ENCODE measurements around the gene CACNA2D4.

CACNA2D4 gene

GRCh38 chr12:1882405-1882804 is 36.0 kb downstream of the CACNA2D4 start:
- H3K9me3 ChIP-seq (ENCODE audit: control insufficient read depth in 1 of 2, low read length in 2 of 2): no peaks in the 10 kb centered on the region
- no peaks in the 10 kb centered on the region for H3K36me3 ChIP-seq (ENCODE audit: control insufficient read depth in 1 of 2, insufficient read depth in 2 of 2, low read length in 2 of 2)
- no peak overlapping the region for H3K4me3 ChIP-seq (ENCODE audit: low read depth in 1 of 2, low read length in 2 of 2)
- no peak overlapping the region for H3K27ac ChIP-seq (ENCODE audit: low read length)
- H3K27me3 ChIP-seq (ENCODE audit: low read depth, low read length): no peaks in the 10 kb centered on the region
- H3K4me1 ChIP-seq (ENCODE audit: control insufficient read depth in 1 of 2, insufficient read depth in 2 of 2, low read length in 2 of 2): no peaks in the 10 kb centered on the region

GRCh38 chr12:1881936-1882335 is 36.5 kb downstream of the CACNA2D4 start:
- Histone ChIP-seq H3K27me3 (ENCODE audit: low read depth, low read length) (no peaks in the 10 kb centered on the region), H3K4me3 (ENCODE audit: low read depth in 1 of 2, low read length in 2 of 2) (no peak overlapping the region), H3K27ac (ENCODE audit: low read length) (no peak overlapping the region), H3K36me3 (ENCODE audit: control insufficient read depth in 1 of 2, insufficient read depth in 2 of 2, low read length in 2 of 2) (no peaks in the 10 kb centered on the region), H3K9me3 (ENCODE audit: control insufficient read depth in 1 of 2, low read length in 2 of 2) (no peaks in the 10 kb centered on the region), H3K4me1 (ENCODE audit: control insufficient read depth in 1 of 2, insufficient read depth in 2 of 2, low read length in 2 of 2) (no peaks in the 10 kb centered on the region)

DNA sequence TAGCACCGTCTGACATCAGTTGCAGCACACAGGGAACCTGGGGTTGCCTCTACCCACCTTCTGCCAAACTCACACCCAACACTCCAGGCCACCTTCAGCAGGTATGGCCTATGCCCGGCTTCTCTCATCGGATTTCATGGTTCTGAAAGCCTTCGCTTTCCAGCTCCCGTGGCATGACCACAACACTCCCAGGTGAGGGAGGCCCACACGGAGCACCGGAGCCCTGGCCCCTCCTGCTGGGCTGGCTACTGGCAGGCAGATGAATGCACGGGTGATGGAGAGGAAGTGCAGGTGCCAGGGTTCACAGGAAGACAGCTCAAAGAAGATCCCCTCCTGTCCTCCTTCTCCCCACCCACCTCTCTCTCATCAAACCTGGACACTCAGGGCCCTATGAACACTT is 37.2 kb downstream of the CACNA2D4 start:
- Histone ChIP-seq H3K36me3 (ENCODE audit: control insufficient read depth in 1 of 2, insufficient read depth in 2 of 2, low read length in 2 of 2) (no peaks in the 10 kb centered on the region), H3K27ac (ENCODE audit: low read length) (no peak overlapping the region)

GRCh38 chr12:1880876-1881275 is 37.6 kb downstream of the CACNA2D4 start:
- no peaks in the 10 kb centered on the region for H3K4me1 ChIP-seq (ENCODE audit: control insufficient read depth in 1 of 2, insufficient read depth in 2 of 2, low read length in 2 of 2)
- no peaks in the 10 kb centered on the region for H3K27me3 ChIP-seq (ENCODE audit: low read depth, low read length)
- H3K4me3 ChIP-seq (ENCODE audit: low read depth in 1 of 2, low read length in 2 of 2): no peak overlapping the region
- no peaks in the 10 kb centered on the region for H3K9me3 ChIP-seq (ENCODE audit: control insufficient read depth in 1 of 2, low read length in 2 of 2)
- no peak overlapping the region for H3K27ac ChIP-seq (ENCODE audit: low read length)
- no peaks in the 10 kb centered on the region for H3K36me3 ChIP-seq (ENCODE audit: control insufficient read depth in 1 of 2, insufficient read depth in 2 of 2, low read length in 2 of 2)

More for the DNA sequence above, 37.2 kb downstream of the CACNA2D4 start:
- H3K4me3 ChIP-seq (ENCODE audit: low read depth in 1 of 2, low read length in 2 of 2): no peak overlapping the region
- H3K4me1 ChIP-seq (ENCODE audit: control insufficient read depth in 1 of 2, insufficient read depth in 2 of 2, low read length in 2 of 2): no peaks in the 10 kb centered on the region
- no peaks in the 10 kb centered on the region for H3K27me3 ChIP-seq (ENCODE audit: low read depth, low read length)
- H3K9me3 ChIP-seq (ENCODE audit: control insufficient read depth in 1 of 2, low read length in 2 of 2): no peaks in the 10 kb centered on the region

GRCh38 chr12:1880153-1880845 is 38.2 kb downstream of the CACNA2D4 start:
- no peaks in the 10 kb centered on the region for H3K36me3 ChIP-seq (ENCODE audit: control insufficient read depth in 1 of 2, insufficient read depth in 2 of 2, low read length in 2 of 2)
- no peak overlapping the region for H3K4me3 ChIP-seq (ENCODE audit: low read depth in 1 of 2, low read length in 2 of 2)
- no peaks in the 10 kb centered on the region for H3K9me3 ChIP-seq (ENCODE audit: control insufficient read depth in 1 of 2, low read length in 2 of 2)
- H3K4me1 ChIP-seq (ENCODE audit: control insufficient read depth in 1 of 2, insufficient read depth in 2 of 2, low read length in 2 of 2): no peaks in the 10 kb centered on the region
- no peak overlapping the region for H3K27ac ChIP-seq (ENCODE audit: low read length)
- H3K27me3 ChIP-seq (ENCODE audit: low read depth, low read length): no peaks in the 10 kb centered on the region

- Histone ChIP-seq H3K36me3 (ENCODE audit: control insufficient read depth in 1 of 2, insufficient read depth in 2 of 2, low read length in 2 of 2) (no peaks in the 10 kb centered on the region), H3K4me3 (ENCODE audit: low read depth in 1 of 2, low read length in 2 of 2) (no peak overlapping the region), H3K9me3 (ENCODE audit: control insufficient read depth in 1 of 2, low read length in 2 of 2) (no peaks in the 10 kb centered on the region), H3K27ac (ENCODE audit: low read length) (no peak overlapping the region), H3K4me1 (ENCODE audit: control insufficient read depth in 1 of 2, insufficient read depth in 2 of 2, low read length in 2 of 2) (no peaks in the 10 kb centered on the region), H3K27me3 (ENCODE audit: low read depth, low read length) (no peaks in the 10 kb centered on the region)
Measured at GRCh38 chr12:1879633-1880032, 38.8 kb downstream of the CACNA2D4 start.

GRCh38 chr12:1878695-1879094 is 39.8 kb downstream of the CACNA2D4 start:
- Histone ChIP-seq H3K27me3 (ENCODE audit: low read depth, low read length) (no peaks in the 10 kb centered on the region), H3K27ac (ENCODE audit: low read length) (no peak overlapping the region), H3K9me3 (ENCODE audit: control insufficient read depth in 1 of 2, low read length in 2 of 2) (no peaks in the 10 kb centered on the region), H3K4me3 (ENCODE audit: low read depth in 1 of 2, low read length in 2 of 2) (no peak overlapping the region), H3K4me1 (ENCODE audit: control insufficient read depth in 1 of 2, insufficient read depth in 2 of 2, low read length in 2 of 2) (no peaks in the 10 kb centered on the region), H3K36me3 (ENCODE audit: control insufficient read depth in 1 of 2, insufficient read depth in 2 of 2, low read length in 2 of 2) (no peaks in the 10 kb centered on the region)

- no peak overlapping the region for H3K4me3 ChIP-seq (ENCODE audit: low read depth in 1 of 2, low read length in 2 of 2)
- H3K9me3 ChIP-seq (ENCODE audit: control insufficient read depth in 1 of 2, low read length in 2 of 2): no peaks in the 10 kb centered on the region
- H3K27me3 ChIP-seq (ENCODE audit: low read depth, low read length): no peaks in the 10 kb centered on the region
- H3K4me1 ChIP-seq (ENCODE audit: control insufficient read depth in 1 of 2, insufficient read depth in 2 of 2, low read length in 2 of 2): no peaks in the 10 kb centered on the region
- H3K27ac ChIP-seq (ENCODE audit: low read length): no peak overlapping the region
- H3K36me3 ChIP-seq (ENCODE audit: control insufficient read depth in 1 of 2, insufficient read depth in 2 of 2, low read length in 2 of 2): no peaks in the 10 kb centered on the region
Measured at GRCh38 chr12:1878214-1878613, 40.2 kb downstream of the CACNA2D4 start.

DNA sequence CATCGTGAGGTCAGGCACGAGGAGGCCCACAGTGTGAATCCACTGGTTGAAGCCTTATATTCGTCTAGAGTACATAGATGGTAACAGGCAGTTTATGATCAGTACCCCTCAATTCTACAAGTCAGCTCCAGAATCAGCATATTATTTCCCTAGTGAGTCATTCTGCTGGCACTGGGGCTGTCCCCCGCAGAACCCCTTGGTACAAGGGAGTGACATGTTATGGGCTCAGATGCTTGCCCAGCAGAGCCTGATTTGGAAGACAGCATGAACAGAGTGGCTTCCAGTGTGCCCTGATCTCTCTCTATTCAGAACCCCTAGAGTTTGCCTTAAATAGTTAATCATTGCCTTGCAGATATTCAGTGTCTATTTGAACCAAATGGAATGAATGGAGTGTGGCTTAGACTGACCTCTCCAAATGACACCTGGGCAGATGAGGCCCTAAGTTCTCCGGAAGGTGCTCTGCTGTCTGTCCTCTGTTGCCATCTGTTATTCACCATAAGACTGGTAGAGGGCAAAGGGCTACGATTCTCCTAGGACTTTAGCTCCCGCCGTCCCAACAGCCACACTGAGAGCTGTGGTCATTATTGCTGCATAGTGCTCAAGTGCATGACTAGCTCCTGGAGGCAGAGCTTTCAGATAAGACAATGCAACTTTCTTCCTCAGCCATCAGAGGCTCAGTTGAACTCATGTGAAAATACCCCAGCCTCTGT is 41.1 kb downstream of the CACNA2D4 start:
- no peaks in the 10 kb centered on the region for H3K27me3 ChIP-seq (ENCODE audit: low read depth, low read length)

DNA sequence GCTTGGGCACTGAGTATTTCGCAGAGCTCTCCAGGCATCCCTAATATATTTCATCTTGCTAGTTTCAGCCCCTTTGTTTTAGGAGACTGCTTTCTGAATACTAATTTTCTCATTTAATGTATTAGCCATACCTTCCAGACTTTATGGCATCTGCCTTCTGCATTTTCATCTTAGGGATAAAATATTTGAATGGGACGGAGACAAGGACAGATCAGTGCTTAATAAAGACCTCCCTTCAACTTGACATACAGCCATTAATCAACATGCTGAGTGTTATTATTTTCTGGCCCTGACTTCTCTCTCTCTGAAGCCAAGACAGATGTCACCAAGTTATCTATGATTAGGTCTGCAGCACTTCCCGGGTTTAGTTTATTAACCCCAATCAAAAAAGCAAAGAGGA is 42.4 kb downstream of the CACNA2D4 start:
- H3K4me3 ChIP-seq (ENCODE audit: low read depth in 1 of 2, low read length in 2 of 2): no peak overlapping the region
- H3K9me3 ChIP-seq (ENCODE audit: control insufficient read depth in 1 of 2, low read length in 2 of 2): no peaks in the 10 kb centered on the region
- H3K36me3 ChIP-seq (ENCODE audit: control insufficient read depth in 1 of 2, insufficient read depth in 2 of 2, low read length in 2 of 2): no peaks in the 10 kb centered on the region
- H3K27me3 ChIP-seq (ENCODE audit: low read depth, low read length): no peaks in the 10 kb centered on the region
- no peak overlapping the region for H3K27ac ChIP-seq (ENCODE audit: low read length)
- H3K4me1 ChIP-seq (ENCODE audit: control insufficient read depth in 1 of 2, insufficient read depth in 2 of 2, low read length in 2 of 2): no peaks in the 10 kb centered on the region

More for the DNA sequence above, 41.1 kb downstream of the CACNA2D4 start:
- Histone ChIP-seq H3K36me3 (ENCODE audit: control insufficient read depth in 1 of 2, insufficient read depth in 2 of 2, low read length in 2 of 2) (no peaks in the 10 kb centered on the region), H3K4me3 (ENCODE audit: low read depth in 1 of 2, low read length in 2 of 2) (no peak overlapping the region), H3K27ac (ENCODE audit: low read length) (no peak overlapping the region), H3K4me1 (ENCODE audit: control insufficient read depth in 1 of 2, insufficient read depth in 2 of 2, low read length in 2 of 2) (no peaks in the 10 kb centered on the region), H3K9me3 (ENCODE audit: control insufficient read depth in 1 of 2, low read length in 2 of 2) (no peaks in the 10 kb centered on the region)

DNA sequence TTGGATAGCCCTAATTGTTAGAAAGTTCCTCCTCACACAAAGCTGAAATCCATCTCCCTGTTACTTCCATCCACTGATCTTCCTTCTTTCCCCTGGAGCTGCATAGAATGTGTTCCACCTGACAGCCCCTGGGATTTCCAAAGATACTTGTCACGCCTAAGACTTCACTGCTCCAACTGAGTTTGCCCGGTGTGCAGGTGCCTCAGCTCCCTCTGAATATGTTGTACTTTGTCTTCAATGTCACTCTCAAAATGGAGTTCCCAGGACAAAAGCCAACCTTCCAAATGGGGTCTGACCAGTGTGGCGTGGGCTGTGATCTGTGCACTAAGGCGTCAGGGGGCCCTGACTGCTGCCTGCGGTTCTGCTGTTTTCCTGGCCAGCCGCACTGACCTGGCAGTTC is 42.8 kb downstream of the CACNA2D4 start:
- no peak overlapping the region for H3K4me3 ChIP-seq (ENCODE audit: low read depth in 1 of 2, low read length in 2 of 2)
- H3K27me3 ChIP-seq (ENCODE audit: low read depth, low read length): no peaks in the 10 kb centered on the region
- no peaks in the 10 kb centered on the region for H3K36me3 ChIP-seq (ENCODE audit: control insufficient read depth in 1 of 2, insufficient read depth in 2 of 2, low read length in 2 of 2)
- no peak overlapping the region for H3K27ac ChIP-seq (ENCODE audit: low read length)
- no peaks in the 10 kb centered on the region for H3K9me3 ChIP-seq (ENCODE audit: control insufficient read depth in 1 of 2, low read length in 2 of 2)
- no peaks in the 10 kb centered on the region for H3K4me1 ChIP-seq (ENCODE audit: control insufficient read depth in 1 of 2, insufficient read depth in 2 of 2, low read length in 2 of 2)
